ENCODE data around the gene SUCLG2.

DNA sequence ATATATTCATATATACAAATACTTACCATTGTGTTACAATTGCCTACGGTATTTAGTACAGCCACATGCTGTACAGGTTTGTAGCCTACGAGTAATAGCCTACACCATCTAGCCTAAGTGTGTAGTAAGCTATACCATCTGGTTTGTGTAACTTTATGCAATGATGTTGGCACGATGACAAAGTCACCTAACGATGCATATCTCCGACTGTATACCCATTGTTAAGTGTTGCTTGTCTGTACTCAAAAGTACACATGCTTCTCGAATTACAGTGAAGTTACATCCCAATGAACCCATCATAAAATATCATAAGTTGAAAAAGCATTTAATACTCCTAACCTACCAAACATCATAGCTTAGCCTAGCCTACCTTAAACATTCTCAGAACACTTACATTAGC is 329.2 kb downstream of the SUCLG2 start:
- no peak for TF ChIP-seq POLR2A (IDR thresholded peaks at IDR 0.05; ENCODE audit: low read depth, low read length)
- no peak for TF ChIP-seq RCOR1 (IDR thresholded peaks at IDR 0.05; ENCODE audit: insufficient replicate concordance, low read length)
- TF ChIP-seq CTCF (conservative IDR thresholded peaks at IDR 0.05; ENCODE audit: low read depth, low read length): no peak
- TF ChIP-seq RAD21 (IDR thresholded peaks at IDR 0.05; ENCODE audit: low read length): no peak
- TF ChIP-seq SMC3 (IDR thresholded peaks at IDR 0.05; ENCODE audit: low read depth, low read length): no peak
- no peak for TF ChIP-seq CEBPB (IDR thresholded peaks at IDR 0.05; ENCODE audit: low read depth, low read length)
- TF ChIP-seq USF2 (IDR thresholded peaks at IDR 0.05; ENCODE audit: low read depth, low read length): no peak
- TF ChIP-seq MAFK (IDR thresholded peaks at IDR 0.05; ENCODE audit: low read depth, low read length): no peak
- no peak for TF ChIP-seq RFX5 (IDR thresholded peaks at IDR 0.05; ENCODE audit: low read depth, low read length)
- TF ChIP-seq FOS (IDR thresholded peaks at IDR 0.05; ENCODE audit: low read depth, low read length): no peak
- TF ChIP-seq NFE2L2 (IDR thresholded peaks at IDR 0.05; ENCODE audit: low read depth, low read length): no peak
- no peak for TF ChIP-seq BHLHE40 (IDR thresholded peaks at IDR 0.05; ENCODE audit: low read depth, low read length)

Measured in IMR-90 (cell line).